Ishikawa (cell line): ENCODE measurements around the gene RECQL5.

Source experiments
- CREB1 ChIP-seq: IDR thresholded peaks from 2 replicates; pipeline ENCODE4 v1.6.1; 2012; ENCODE audit warnings: low read depth
- EGR1 ChIP-seq: IDR thresholded peaks from 2 replicates; pipeline ENCODE4 v1.6.1; 2012
- EP300 ChIP-seq: IDR thresholded peaks from 2 replicates; pipeline ENCODE4 v1.6.1; 2012; ENCODE audit warnings: borderline replicate concordance
- NFIC ChIP-seq: IDR thresholded peaks from 2 replicates; pipeline ENCODE4 v1.6.1; 2012
- RAD21 ChIP-seq: IDR thresholded peaks from 2 replicates; pipeline ENCODE4 v1.6.1; 2012; ENCODE audit warnings: low read depth
- TAF1 ChIP-seq: IDR thresholded peaks from 2 replicates; pipeline ENCODE4 v1.6.1; 2012; ENCODE audit warnings: low read depth, mild to moderate bottlenecking
- ZBTB7A ChIP-seq: IDR thresholded peaks from 2 replicates; pipeline ENCODE4 v1.6.1; 2012; ENCODE audit warnings: low read depth
- TF ChIP-seq, protein P1 (sequence below): IDR thresholded peaks from 2 replicates; pipeline ENCODE4 v1.6.1; 2012

GRCh38 chr17:75692976-75693375, 26.0 kb upstream of the RECQL5 start:
- no peak for TF ChIP-seq RAD21
- TF ChIP-seq CREB1, result no peak
- no peak for TF ChIP-seq NFIC
- TF ChIP-seq EP300, result no peak
- TF ChIP-seq ZBTB7A, result no peak
- TF ChIP-seq, protein P1, sequence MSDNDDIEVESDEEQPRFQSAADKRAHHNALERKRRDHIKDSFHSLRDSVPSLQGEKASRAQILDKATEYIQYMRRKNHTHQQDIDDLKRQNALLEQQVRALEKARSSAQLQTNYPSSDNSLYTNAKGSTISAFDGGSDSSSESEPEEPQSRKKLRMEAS, result no peak
- no peak for TF ChIP-seq EGR1
- TF ChIP-seq TAF1, result no peak
